Uterus (tissue), 4 donors: ENCODE data around the gene SYNGR3. TPM values are rescaled to one million over a fixed set of nuclear protein-coding genes. Genes with fewer than 3 reads are reported as not detected.

Experiments used
- DNase-seq, 2 donors: peaks; one replicate each; pipeline ENCODE4 v3.0.0-alpha.2; 2019 to 2020
- H3K27ac ChIP-seq, 2 donors: fragments of 200-600 bp; sonication (generic); 1 replicate in 1 of 2; 2 replicates in 1 of 2; pipeline ENCODE4 v1.5.1; 2016 to 2018
- H3K27me3 ChIP-seq, 2 donors: fragments of 200-600 bp; sonication (generic); one replicate each; pipeline ENCODE4 v1.5.1; 2018 to 2019; ENCODE audit warnings: control low read depth in 1 of 2
- H3K36me3 ChIP-seq, 2 donors: fragments of 200-600 bp; sonication (generic); one replicate each; pipeline ENCODE4 v1.5.1; 2019; ENCODE audit warnings: control low read depth in 1 of 2
- H3K4me1 ChIP-seq, 2 donors: fragments of 200-600 bp; sonication (generic); one replicate each; pipeline ENCODE4 v1.5.1; 2018 to 2019; ENCODE audit warnings: control low read depth in 1 of 2
- H3K4me3 ChIP-seq, 2 donors: fragments of 200-600 bp; sonication (generic); 1 replicate in 1 of 2; 2 replicates in 1 of 2; pipeline ENCODE4 v1.5.1; 2018 to 2019; ENCODE audit warnings: mild to moderate bottlenecking in 1 of 2
- H3K9me3 ChIP-seq, 2 donors: fragments of 200-600 bp; sonication (generic); one replicate each; pipeline ENCODE4 v1.5.1; 2019; ENCODE audit warnings: control low read depth in 1 of 2
- POLR2A ChIP-seq, 2 donors: fragments of 450-650 bp; IDR thresholded peaks; one replicate each; pipeline ENCODE4 v1.6.1; 2016; ENCODE audit warnings: antibody characterized with exemption in 2 of 2, mild to moderate bottlenecking in 1 of 2, moderate library complexity in 1 of 2
- intact Hi-C: fragments of 100-400 bp; cut with DNase I; formaldehyde crosslinking; loops from one replicate; pipeline ENCODE4 v1.15.1; 2023; ENCODE audit warnings: low total_unique reads
- total RNA-seq, 4 donors: library from RNA; depleted of rRNA in 3 of 4; stranded (reverse); fragments of >200 nt in 3 of 4; gene quantifications; one replicate each; pipeline versions ENCODE4 v1.1.0 to v1.2.4, GENCODE V29; 2014 to 2023
- TF ChIP-seq, protein P1 (sequence below), 4 experiments: fragments of 200-600 bp in 2 of 4; fragments of 450-650 bp in 2 of 4; sonication (generic) in 2 of 4; IDR thresholded peaks; one replicate each; pipeline ENCODE4 v1.5.1; 2016 to 2019; ENCODE audit warnings: antibody characterized with exemption in 4 of 4, mild to moderate bottlenecking in 2 of 4, moderate library complexity in 1 of 4
- donor health status: DM: yes; HTN: yes; CAD: no.

SYNGR3 gene, protein sequence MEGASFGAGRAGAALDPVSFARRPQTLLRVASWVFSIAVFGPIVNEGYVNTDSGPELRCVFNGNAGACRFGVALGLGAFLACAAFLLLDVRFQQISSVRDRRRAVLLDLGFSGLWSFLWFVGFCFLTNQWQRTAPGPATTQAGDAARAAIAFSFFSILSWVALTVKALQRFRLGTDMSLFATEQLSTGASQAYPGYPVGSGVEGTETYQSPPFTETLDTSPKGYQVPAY
- 1 to 10 TPM in 1 of 4 donors, not detected in 3; 1.5 TPM for total RNA-seq

- intact Hi-C loops, result no loop called here
- no peak for DNase-seq
- H3K4me1 ChIP-seq, result peaks cover 0 to 24% of the 10 kb centered on the region in 2 donors
- no peak for TF ChIP-seq POLR2A (IDR thresholded peaks at IDR 0.05)
- TF ChIP-seq, protein P1, sequence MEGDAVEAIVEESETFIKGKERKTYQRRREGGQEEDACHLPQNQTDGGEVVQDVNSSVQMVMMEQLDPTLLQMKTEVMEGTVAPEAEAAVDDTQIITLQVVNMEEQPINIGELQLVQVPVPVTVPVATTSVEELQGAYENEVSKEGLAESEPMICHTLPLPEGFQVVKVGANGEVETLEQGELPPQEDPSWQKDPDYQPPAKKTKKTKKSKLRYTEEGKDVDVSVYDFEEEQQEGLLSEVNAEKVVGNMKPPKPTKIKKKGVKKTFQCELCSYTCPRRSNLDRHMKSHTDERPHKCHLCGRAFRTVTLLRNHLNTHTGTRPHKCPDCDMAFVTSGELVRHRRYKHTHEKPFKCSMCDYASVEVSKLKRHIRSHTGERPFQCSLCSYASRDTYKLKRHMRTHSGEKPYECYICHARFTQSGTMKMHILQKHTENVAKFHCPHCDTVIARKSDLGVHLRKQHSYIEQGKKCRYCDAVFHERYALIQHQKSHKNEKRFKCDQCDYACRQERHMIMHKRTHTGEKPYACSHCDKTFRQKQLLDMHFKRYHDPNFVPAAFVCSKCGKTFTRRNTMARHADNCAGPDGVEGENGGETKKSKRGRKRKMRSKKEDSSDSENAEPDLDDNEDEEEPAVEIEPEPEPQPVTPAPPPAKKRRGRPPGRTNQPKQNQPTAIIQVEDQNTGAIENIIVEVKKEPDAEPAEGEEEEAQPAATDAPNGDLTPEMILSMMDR (IDR thresholded peaks at IDR 0.05), result no peak
- no peaks in the 10 kb centered on the region for H3K36me3 ChIP-seq
- no peak within 1 kb of the TSS for H3K4me3 ChIP-seq
- no peaks in the 10 kb centered on the region for H3K9me3 ChIP-seq
- no peak within 1 kb of the TSS for H3K27ac ChIP-seq
- H3K27me3 ChIP-seq, result peaks cover 14 to 20% of the 10 kb centered on the region in 2 donors
These were observed at the start of gene SYNGR3 for GRCh38 chr16:1989209-1990100. Gene SYNGR3, plus strand, starts transcription at chr16:1989970. Its CDS starts 133 bp downstream, at chr16:1990103.

DNA sequence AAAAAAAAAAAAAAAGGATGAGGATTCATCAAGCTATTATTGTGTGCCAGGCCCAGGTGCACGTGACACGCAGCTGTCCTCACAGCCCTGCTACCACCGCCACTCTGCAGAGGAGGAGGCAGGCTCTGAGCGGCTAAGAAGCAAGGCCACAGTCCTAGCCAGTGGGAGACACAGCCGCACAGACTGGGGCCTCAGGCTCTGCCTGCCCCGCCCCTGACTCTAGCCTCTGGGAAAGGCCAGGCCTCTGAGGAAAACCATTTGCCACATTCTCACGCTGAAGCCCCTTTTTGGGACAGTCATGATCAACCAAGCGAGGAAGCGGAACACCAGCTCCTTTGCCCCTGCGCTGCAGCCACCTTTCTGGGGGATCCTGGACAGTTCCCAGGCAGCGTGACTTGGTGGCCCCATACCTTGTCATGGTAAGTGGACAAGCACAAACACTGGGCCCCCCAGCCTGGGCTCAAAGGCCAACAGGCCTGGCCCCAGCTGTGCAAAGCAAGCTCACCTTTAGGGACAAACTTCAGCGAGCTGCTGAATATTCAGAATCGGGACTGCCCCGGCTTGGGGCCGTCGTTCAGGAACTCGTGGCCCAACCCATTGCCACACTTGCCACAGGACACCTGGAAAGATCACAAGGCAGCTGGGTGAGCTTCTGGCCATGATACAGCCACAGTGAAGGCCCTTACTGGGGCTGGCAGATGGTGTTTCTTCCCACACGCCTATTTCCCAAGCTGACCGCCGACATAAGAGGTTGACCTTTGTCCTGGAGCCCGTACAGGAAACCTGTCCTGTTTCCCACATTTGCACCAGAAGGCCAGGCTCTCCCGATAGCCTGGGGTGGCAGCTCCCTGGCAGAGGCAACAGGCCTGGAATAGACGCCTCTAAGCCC lies 49.3 kb upstream of the SYNGR3 start:
- Histone ChIP-seq H3K27me3 (no peaks in the 10 kb centered on the region), H3K4me1 (peaks cover 0 to 5% of the 10 kb centered on the region in 2 donors), H3K27ac (no peak overlapping the region), H3K36me3 (no peaks in the 10 kb centered on the region), H3K4me3 (no peak overlapping the region), H3K9me3 (no peaks in the 10 kb centered on the region)
- TF ChIP-seq, protein P1 (IDR thresholded peaks at IDR 0.05), result no peak
- TF ChIP-seq POLR2A (IDR thresholded peaks at IDR 0.05), result no peak
- intact Hi-C loops, result no loop called here
- no peak for DNase-seq

DNA sequence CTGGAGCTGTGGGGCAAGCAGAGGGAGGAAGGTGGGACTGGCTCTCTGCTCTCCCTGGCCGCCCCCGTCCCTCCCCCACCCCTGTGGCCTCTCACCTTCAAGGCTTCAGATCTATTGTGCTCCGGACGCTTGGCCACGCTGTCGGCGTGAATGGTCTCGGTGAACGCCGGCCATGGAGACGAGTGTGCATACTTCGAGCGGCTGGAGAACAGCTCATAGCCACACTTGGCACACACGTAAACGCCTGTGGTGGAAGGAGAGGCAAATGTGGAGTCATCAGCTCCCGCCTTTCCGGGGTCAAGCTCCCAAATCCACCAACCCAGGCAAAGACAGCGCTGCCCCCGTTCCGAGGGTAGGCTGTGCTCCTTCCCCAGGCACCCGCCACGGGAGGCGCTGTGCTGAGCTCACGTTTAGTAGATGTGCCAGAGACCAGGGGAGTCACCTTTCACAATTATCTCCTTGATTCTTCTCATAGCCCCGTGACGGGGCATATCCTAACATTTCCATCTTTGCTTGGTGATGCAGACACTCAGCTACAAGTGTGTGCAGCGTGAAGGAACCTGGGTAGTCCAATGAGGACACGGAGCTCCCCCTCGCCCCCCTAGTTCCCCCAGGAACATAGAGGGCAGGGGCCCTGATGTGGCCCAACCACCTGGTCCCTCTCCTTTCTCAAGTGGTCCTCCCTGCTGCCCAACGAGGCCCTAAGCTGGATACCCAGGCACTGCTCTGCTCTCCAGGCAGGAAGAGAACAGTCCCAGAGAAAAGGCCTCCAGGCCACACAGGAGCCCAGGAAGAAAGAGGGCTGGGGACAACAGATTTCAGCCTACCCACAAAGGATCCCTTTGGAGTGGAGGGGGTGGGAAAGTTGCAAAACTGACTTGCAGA lies 48.4 kb upstream of the SYNGR3 start:
- intact Hi-C loops, result no loop called here
- TF ChIP-seq, protein P1 (IDR thresholded peaks at IDR 0.05), result no peak
- TF ChIP-seq POLR2A (IDR thresholded peaks at IDR 0.05), result no peak
- no peak overlapping the region for H3K4me3 ChIP-seq
- no peaks in the 10 kb centered on the region for H3K36me3 ChIP-seq
- no peak overlapping the region for H3K27ac ChIP-seq
- no peaks in the 10 kb centered on the region for H3K9me3 ChIP-seq
- H3K27me3 ChIP-seq, result no peaks in the 10 kb centered on the region
- no peak for DNase-seq
- H3K4me1 ChIP-seq, result peaks cover 0 to 5% of the 10 kb centered on the region in 2 donors

DNA sequence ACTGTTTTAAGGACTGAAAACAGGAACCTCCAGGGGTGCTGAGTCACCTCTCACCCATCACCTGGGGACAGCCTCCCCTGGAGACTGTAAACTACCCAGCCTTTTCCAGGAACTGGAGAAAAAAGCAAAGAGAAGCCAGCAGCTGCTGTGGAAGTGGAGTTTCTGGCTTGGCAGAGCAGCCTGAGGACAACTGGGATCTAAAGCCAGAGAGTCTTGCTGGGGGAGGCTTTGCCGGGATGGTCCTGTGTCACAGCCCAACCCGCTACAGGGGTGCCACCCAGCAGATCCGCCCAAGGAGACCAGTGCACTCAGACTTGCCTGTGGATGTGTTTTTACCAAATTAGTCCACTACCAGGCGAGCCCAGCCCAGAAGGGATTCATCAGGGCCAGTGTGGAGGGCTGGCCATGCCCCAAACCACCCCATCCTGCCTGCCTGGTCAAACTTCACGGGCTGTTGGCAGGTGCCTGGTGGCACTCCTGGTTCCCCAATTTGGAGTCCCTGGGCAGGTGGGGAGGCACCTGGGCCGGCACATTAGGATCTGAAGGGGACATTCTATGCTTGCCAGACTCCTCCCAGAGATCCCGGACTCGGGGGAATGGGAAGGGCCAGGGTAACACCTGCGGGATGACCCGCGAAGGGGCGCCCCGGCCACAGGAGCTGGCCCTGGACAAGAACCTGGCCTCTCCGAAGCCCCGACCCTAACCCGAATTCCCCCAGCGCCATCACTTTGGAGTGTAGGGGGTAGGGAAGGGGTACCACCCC lies 47.5 kb upstream of the SYNGR3 start:
- Histone ChIP-seq H3K4me1 (peaks cover 0 to 5% of the 10 kb centered on the region in 2 donors), H3K4me3 (peak overlapping the region; percentile 88 to 99), H3K9me3 (no peaks in the 10 kb centered on the region), H3K27ac (peak overlapping the region; percentile 55 to 81), H3K27me3 (no peaks in the 10 kb centered on the region), H3K36me3 (no peaks in the 10 kb centered on the region)
- DNase-seq, result no peak
- TF ChIP-seq POLR2A (IDR thresholded peaks at IDR 0.05), result no peak
- TF ChIP-seq, protein P1 (IDR thresholded peaks at IDR 0.05), result no peak
- intact Hi-C loops, result no loop called here
